ENCODE measurements around the gene ACTR8. TPM values are rescaled to one million over a fixed set of nuclear protein-coding genes. Genes with fewer than 3 reads are reported as not detected.

ACTR8 gene
- total RNA-seq, 2 donors from 2014 or later: 20.6 to 54.5 TPM

GRCh38 chr3:53843195-53844177 lies 38.5 kb downstream of the ACTR8 start:
- Histone ChIP-seq H3K4me1 (replicated peaks) (peaks cover 13% of the 10 kb centered on the region), H3K27me3 (replicated peaks; ENCODE audit: insufficient read depth) (no peaks in the 10 kb centered on the region), H3K36me3 (no peaks in the 10 kb centered on the region), H3K4me3 (no peak overlapping the region), H3K27ac (peak overlapping the region; percentile 85 to 96), H3K9me3 (no peaks in the 10 kb centered on the region)
- no peak for DNase-seq (ENCODE audit: low spot score)
- intact Hi-C loops (cut with DNase I): no loop called here
- 74% methylated on average over 10 of the region's 10 CpGs for WGBS
- TF ChIP-seq, protein P1, sequence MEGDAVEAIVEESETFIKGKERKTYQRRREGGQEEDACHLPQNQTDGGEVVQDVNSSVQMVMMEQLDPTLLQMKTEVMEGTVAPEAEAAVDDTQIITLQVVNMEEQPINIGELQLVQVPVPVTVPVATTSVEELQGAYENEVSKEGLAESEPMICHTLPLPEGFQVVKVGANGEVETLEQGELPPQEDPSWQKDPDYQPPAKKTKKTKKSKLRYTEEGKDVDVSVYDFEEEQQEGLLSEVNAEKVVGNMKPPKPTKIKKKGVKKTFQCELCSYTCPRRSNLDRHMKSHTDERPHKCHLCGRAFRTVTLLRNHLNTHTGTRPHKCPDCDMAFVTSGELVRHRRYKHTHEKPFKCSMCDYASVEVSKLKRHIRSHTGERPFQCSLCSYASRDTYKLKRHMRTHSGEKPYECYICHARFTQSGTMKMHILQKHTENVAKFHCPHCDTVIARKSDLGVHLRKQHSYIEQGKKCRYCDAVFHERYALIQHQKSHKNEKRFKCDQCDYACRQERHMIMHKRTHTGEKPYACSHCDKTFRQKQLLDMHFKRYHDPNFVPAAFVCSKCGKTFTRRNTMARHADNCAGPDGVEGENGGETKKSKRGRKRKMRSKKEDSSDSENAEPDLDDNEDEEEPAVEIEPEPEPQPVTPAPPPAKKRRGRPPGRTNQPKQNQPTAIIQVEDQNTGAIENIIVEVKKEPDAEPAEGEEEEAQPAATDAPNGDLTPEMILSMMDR (IDR thresholded peaks at IDR 0.05): no peak
- no peak for TF ChIP-seq POLR2AphosphoS5 (IDR thresholded peaks at IDR 0.05)
- TF ChIP-seq POLR2A (IDR thresholded peaks at IDR 0.05): no peak

GRCh38 chr3:53842436-53843194 lies 39.3 kb downstream of the ACTR8 start:
- Histone ChIP-seq H3K4me3 (no peak overlapping the region), H3K9me3 (no peaks in the 10 kb centered on the region), H3K27ac (peak overlapping the region; percentile 85 to 96), H3K27me3 (replicated peaks; ENCODE audit: insufficient read depth) (no peaks in the 10 kb centered on the region), H3K36me3 (no peaks in the 10 kb centered on the region), H3K4me1 (replicated peaks) (peaks cover 13% of the 10 kb centered on the region)
- DNase-seq (ENCODE audit: low spot score): peak; percentile 94
- 38% methylated on average over 12 of the region's 12 CpGs for WGBS
- intact Hi-C loops (cut with DNase I): no loop called here
- TF ChIP-seq POLR2A (IDR thresholded peaks at IDR 0.05): peak; percentile 50
- peak; percentile 96 for TF ChIP-seq POLR2AphosphoS5 (IDR thresholded peaks at IDR 0.05)
- TF ChIP-seq, protein P1 (IDR thresholded peaks at IDR 0.05): peak in 3 of 4 experiments; percentile 39 to 90 (median 68)

DNA sequence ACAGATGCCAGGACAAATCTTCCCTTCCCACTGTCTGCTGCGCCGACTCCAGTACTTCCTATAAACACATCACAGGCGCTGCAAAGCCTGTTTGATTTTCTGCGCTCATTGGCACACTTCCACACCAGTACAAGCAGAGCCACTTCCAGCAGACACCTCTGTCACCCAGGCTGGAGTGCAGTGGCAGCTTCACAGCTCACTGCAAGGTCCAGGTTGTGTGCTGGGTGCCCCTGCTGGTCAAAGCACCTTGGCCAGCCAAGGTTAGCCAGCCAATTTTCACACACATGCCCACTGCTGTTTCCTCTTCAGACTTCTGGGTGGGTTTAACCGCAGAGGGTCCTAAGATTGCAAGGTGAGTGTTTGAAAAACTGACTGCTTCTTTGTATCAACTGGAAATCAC lies 40.7 kb downstream of the ACTR8 start:
- intact Hi-C loops (cut with DNase I): no loop called here

GRCh38 chr3:53837331-53837730 lies 44.6 kb downstream of the ACTR8 start:
- Histone ChIP-seq H3K9me3 (no peaks in the 10 kb centered on the region), H3K4me1 (replicated peaks) (no peaks in the 10 kb centered on the region), H3K4me3 (no peak overlapping the region), H3K27me3 (replicated peaks; ENCODE audit: insufficient read depth) (no peaks in the 10 kb centered on the region), H3K27ac (no peak overlapping the region), H3K36me3 (no peaks in the 10 kb centered on the region)
- DNase-seq (ENCODE audit: low spot score): no peak
- intact Hi-C loops (cut with DNase I): no loop called here
- TF ChIP-seq POLR2AphosphoS5 (IDR thresholded peaks at IDR 0.05) (no peak), POLR2A (IDR thresholded peaks at IDR 0.05) (no peak)
- TF ChIP-seq, protein P1 (IDR thresholded peaks at IDR 0.05): no peak
- WGBS: 90% methylated on average over 10 of the region's 10 CpGs

More for the DNA sequence above, 40.7 kb downstream of the ACTR8 start:
- no peaks in the 10 kb centered on the region for H3K36me3 ChIP-seq
- TF ChIP-seq POLR2AphosphoS5 (IDR thresholded peaks at IDR 0.05) (peak; percentile 58), POLR2A (IDR thresholded peaks at IDR 0.05) (no peak)
- TF ChIP-seq, protein P1 (IDR thresholded peaks at IDR 0.05): peak in 2 of 4 experiments; percentile 18 to 23
- H3K9me3 ChIP-seq: no peaks in the 10 kb centered on the region
- DNase-seq (ENCODE audit: low spot score): peak; percentile 69
- 72% methylated on average over 5 of the region's 5 CpGs for WGBS
- H3K4me1 ChIP-seq (replicated peaks): peaks cover 13% of the 10 kb centered on the region
- peak overlapping the region; percentile 85 to 96 for H3K27ac ChIP-seq
- H3K4me3 ChIP-seq: no peak overlapping the region
- H3K27me3 ChIP-seq (replicated peaks; ENCODE audit: insufficient read depth): no peaks in the 10 kb centered on the region

Measured in prostate gland (tissue), 2 donors.